ENCODE data around the gene P3H1. TPM values are rescaled to one million over a fixed set of nuclear protein-coding genes. Genes with fewer than 3 reads are reported as not detected.

The P3H1 gene
- total RNA-seq, 1 donor from 2014 or later, result 86.0 TPM

DNA sequence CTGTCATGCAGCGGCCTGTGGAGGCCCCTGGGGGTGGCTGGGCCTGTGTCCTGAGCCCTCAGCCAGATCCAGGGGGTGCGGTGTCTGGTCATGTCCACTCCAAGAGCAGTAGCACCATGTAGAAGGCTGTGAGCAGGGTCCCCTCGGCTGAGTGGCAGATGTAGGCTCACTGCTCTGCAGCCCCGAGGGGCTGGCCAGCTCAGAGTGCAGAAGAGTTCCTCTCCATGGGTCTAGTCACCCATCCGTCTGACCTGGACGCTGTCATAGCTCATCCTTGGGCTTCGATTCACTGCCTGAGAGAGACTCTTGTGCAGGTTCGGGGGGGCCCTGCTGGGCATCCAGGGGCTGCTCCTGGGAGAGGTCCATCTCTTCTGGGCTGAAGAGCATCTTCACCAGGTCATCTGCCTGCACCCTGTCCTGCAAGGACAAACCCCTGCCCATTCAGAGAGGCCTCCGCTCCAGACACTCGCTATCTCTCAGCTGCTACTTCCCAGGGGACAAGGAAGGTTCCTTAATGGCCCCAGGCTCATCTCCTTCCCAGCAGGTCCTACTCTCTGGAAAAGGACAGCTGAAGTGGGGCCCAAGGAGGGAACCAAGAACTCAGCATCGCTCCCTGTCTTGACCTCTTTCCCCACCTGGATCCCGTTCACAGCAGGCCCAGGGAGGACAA is 20.3 kb downstream of the P3H1 start:
- Mint-ChIP-seq H3K4me3 (ENCODE audit: unreplicated experiment) (no peak overlapping the region), H3K27ac (ENCODE audit: unreplicated experiment) (peak overlapping the region; percentile 12), H3K36me3 (ENCODE audit: unreplicated experiment) (peaks cover 22% of the 10 kb centered on the region), H3K27me3 (ENCODE audit: unreplicated experiment) (peaks cover 17% of the 10 kb centered on the region), H3K9me3 (ENCODE audit: unreplicated experiment) (peaks cover 11% of the 10 kb centered on the region), H3K4me1 (ENCODE audit: low read depth, unreplicated experiment) (peaks cover 12% of the 10 kb centered on the region)
- no peak for TF ChIP-seq CTCF (IDR thresholded peaks at IDR 0.05; ENCODE audit: partially characterized antibody, unreplicated experiment)
- no peak for DNase-seq

DNA sequence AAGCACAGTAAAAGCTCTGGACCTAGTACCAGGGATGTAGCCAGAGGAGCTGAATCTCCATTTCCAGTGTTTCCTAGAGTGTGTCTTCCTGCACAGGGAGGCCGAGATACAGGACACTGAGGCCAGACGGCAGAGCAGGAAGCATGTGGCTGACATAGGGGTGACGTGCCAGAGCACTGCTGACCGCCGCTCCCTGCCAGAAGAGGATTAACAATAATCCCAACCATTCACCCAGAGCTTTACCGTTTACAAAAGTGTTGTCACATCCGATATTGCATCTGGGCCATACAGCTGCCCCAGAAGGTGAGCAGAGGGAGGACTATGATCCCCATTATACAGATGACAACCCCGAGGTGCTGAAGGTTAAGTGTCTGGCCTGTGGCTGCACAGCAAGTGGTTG is 21.0 kb downstream of the P3H1 start:
- Mint-ChIP-seq H3K27ac (ENCODE audit: unreplicated experiment) (no peak overlapping the region), H3K27me3 (ENCODE audit: unreplicated experiment) (peaks cover 17% of the 10 kb centered on the region), H3K9me3 (ENCODE audit: unreplicated experiment) (peaks cover 11% of the 10 kb centered on the region), H3K4me3 (ENCODE audit: unreplicated experiment) (no peak overlapping the region), H3K36me3 (ENCODE audit: unreplicated experiment) (peaks cover 20% of the 10 kb centered on the region), H3K4me1 (ENCODE audit: low read depth, unreplicated experiment) (peaks cover 12% of the 10 kb centered on the region)
- TF ChIP-seq CTCF (IDR thresholded peaks at IDR 0.05; ENCODE audit: partially characterized antibody, unreplicated experiment), result no peak
- DNase-seq, result no peak

- Mint-ChIP-seq H3K4me1 (ENCODE audit: low read depth, unreplicated experiment) (peaks cover 12% of the 10 kb centered on the region), H3K4me3 (ENCODE audit: unreplicated experiment) (no peak overlapping the region), H3K27me3 (ENCODE audit: unreplicated experiment) (peaks cover 20% of the 10 kb centered on the region), H3K27ac (ENCODE audit: unreplicated experiment) (no peak overlapping the region), H3K9me3 (ENCODE audit: unreplicated experiment) (peaks cover 7% of the 10 kb centered on the region), H3K36me3 (ENCODE audit: unreplicated experiment) (peaks cover 7% of the 10 kb centered on the region)
- DNase-seq, result no peak
- TF ChIP-seq CTCF (IDR thresholded peaks at IDR 0.05; ENCODE audit: partially characterized antibody, unreplicated experiment), result no peak
Observed at GRCh38 chr1:42744148-42744413, 22.7 kb downstream of the P3H1 start.

DNA sequence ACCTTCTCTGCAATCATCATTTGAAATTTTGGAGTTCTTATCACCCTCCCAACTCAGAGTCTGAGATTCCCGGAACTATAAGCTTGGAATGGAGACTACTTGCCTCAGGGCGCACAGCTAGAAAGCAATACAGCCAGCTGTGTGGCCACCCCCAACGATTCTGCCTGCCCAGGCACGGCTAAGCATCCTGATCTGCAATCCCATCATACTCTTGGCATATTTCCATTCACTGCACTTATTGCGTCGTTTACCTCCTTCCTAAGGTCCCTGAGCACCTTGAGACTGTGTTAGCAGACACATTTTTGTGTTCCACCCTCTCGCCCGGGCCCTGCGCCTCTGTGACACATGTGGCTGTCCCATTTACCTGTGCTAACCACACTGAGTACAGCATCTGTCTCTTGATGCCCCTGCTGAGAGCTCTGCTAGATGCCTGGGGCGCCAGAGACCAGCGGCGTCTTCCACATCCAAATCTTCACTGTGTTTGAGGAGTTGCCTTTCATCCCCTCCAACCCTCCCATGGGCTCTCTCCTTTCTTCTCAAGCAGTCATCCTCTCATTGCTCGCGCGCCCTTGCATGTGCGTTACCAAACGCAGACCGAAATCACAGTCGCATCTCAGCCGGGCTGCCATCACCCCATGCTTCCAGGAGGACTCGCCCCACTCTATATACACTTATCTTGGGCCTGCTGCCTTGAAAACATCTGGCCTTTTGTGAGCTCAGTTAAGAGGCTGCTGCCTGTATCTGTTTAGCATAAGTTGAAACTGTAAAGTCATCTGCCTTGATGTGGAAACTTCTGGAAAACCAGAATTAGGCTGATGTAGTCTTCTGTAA is 23.3 kb downstream of the P3H1 start:
- peaks cover 7% of the 10 kb centered on the region for H3K9me3 Mint-ChIP-seq (ENCODE audit: unreplicated experiment)
- no peak overlapping the region for H3K4me3 Mint-ChIP-seq (ENCODE audit: unreplicated experiment)
- H3K27ac Mint-ChIP-seq (ENCODE audit: unreplicated experiment), result no peak overlapping the region
- no peak for DNase-seq
- peaks cover 7% of the 10 kb centered on the region for H3K36me3 Mint-ChIP-seq (ENCODE audit: unreplicated experiment)
- no peak for TF ChIP-seq CTCF (IDR thresholded peaks at IDR 0.05; ENCODE audit: partially characterized antibody, unreplicated experiment)
- H3K27me3 Mint-ChIP-seq (ENCODE audit: unreplicated experiment), result peaks cover 18% of the 10 kb centered on the region
- H3K4me1 Mint-ChIP-seq (ENCODE audit: low read depth, unreplicated experiment), result peaks cover 12% of the 10 kb centered on the region
